Neural cell (in vitro differentiated cells): Measurements from ENCODE around the gene PCBP4.

Experiments
- CTCF ChIP-seq: fragments of 450-650 bp; IDR thresholded peaks from 2 replicates; pipeline ENCODE4 v1.5.1; 2014; ENCODE audit warnings: antibody characterized with exemption, mild to moderate bottlenecking, moderate library complexity; ENCODE audit not compliant: poor library complexity, severe bottlenecking
- TAF1 ChIP-seq: IDR thresholded peaks from 2 replicates; pipeline ENCODE4 v1.6.1; 2012; ENCODE audit warnings: low read depth

GRCh38 chr3:52001443-52001974 is 34.3 kb upstream of the PCBP4 start:
- peak; percentile 100 for TF ChIP-seq CTCF
- no peak for TF ChIP-seq TAF1
